Dedifferentiated amniotic fluid mesenchymal stem cell (primary cell): ENCODE results near the gene DTNB.
A peak's percentile ranks its signal among the peaks of the same experiment; 100 is the strongest.

Source experiments
- DNase-seq: peaks from one replicate; pipeline ENCODE4 v3.0.0-alpha.2; 2016; ENCODE audit errors: extremely low spot score

DTNB gene

GRCh38 chr2:25388491-25388890 is 284.9 kb downstream of the DTNB start:
- DNase-seq: no peak

- no peak for DNase-seq
Observed at GRCh38 chr2:25387876-25388449, 285.4 kb downstream of the DTNB start.

- no peak for DNase-seq
Observed at GRCh38 chr2:25386971-25387875, 286.2 kb downstream of the DTNB start.

- no peak for DNase-seq
Observed at GRCh38 chr2:25385910-25386309, 287.5 kb downstream of the DTNB start.

GRCh38 chr2:25383806-25384205 is 289.6 kb downstream of the DTNB start:
- no peak for DNase-seq

- DNase-seq: no peak
Observed at GRCh38 chr2:25381502-25381901, 291.9 kb downstream of the DTNB start.

GRCh38 chr2:25380586-25381375 is 292.6 kb downstream of the DTNB start:
- DNase-seq: no peak

GRCh38 chr2:25380023-25380422 is 293.4 kb downstream of the DTNB start:
- DNase-seq: no peak

GRCh38 chr2:25379535-25379934 is 293.8 kb downstream of the DTNB start:
- no peak for DNase-seq

GRCh38 chr2:25378731-25379490 is 294.5 kb downstream of the DTNB start:
- no peak for DNase-seq

- DNase-seq: no peak
Observed at GRCh38 chr2:25377822-25378421, 295.5 kb downstream of the DTNB start.

GRCh38 chr2:25376750-25377621 is 296.4 kb downstream of the DTNB start:
- DNase-seq: peak; percentile 58

- DNase-seq: no peak
Observed at GRCh38 chr2:25375989-25376545, 297.3 kb downstream of the DTNB start.

- no peak for DNase-seq
Observed at GRCh38 chr2:25375371-25375988, 297.9 kb downstream of the DTNB start.

GRCh38 chr2:25374827-25375226 is 298.6 kb downstream of the DTNB start:
- DNase-seq: no peak

- DNase-seq: no peak
Observed at GRCh38 chr2:25374411-25374810, 299.0 kb downstream of the DTNB start.

- no peak for DNase-seq
Observed at GRCh38 chr2:25373269-25373981, 300.0 kb downstream of the DTNB start.

- DNase-seq: no peak
Observed at GRCh38 chr2:25372405-25373268, 300.7 kb downstream of the DTNB start.
